Measurements from ENCODE around the gene MYBPHL.

- TF ChIP-seq CTCF (IDR thresholded peaks at IDR 0.05) (no peak), POLR2AphosphoS5 (IDR thresholded peaks at IDR 0.05) (no peak), POLR2A (IDR thresholded peaks at IDR 0.05) (no peak), EP300 (IDR thresholded peaks at IDR 0.05; ENCODE audit: low read depth) (no peak)
Observed at GRCh38 chr1:109347511-109347910, 40.7 kb upstream of the MYBPHL start.
